ENCODE measurements around the gene BRPF1.

GRCh38 chr3:9760779-9761505 lies 29.4 kb downstream of the BRPF1 start:
- TF ChIP-seq CTCF (IDR thresholded peaks at IDR 0.05), result no peak
- no peak for TF ChIP-seq EZH2 (IDR thresholded peaks at IDR 0.05; ENCODE audit: borderline replicate concordance, insufficient read depth, low read depth, low read length, poor library complexity, severe bottlenecking)
